ENCODE data around the gene PCDH7. TPM values are rescaled to one million over a fixed set of nuclear protein-coding genes. Genes with fewer than 3 reads are reported as not detected.

Gene PCDH7
- total RNA-seq, 2 experiments from 2014 or later, result not detected

DNA sequence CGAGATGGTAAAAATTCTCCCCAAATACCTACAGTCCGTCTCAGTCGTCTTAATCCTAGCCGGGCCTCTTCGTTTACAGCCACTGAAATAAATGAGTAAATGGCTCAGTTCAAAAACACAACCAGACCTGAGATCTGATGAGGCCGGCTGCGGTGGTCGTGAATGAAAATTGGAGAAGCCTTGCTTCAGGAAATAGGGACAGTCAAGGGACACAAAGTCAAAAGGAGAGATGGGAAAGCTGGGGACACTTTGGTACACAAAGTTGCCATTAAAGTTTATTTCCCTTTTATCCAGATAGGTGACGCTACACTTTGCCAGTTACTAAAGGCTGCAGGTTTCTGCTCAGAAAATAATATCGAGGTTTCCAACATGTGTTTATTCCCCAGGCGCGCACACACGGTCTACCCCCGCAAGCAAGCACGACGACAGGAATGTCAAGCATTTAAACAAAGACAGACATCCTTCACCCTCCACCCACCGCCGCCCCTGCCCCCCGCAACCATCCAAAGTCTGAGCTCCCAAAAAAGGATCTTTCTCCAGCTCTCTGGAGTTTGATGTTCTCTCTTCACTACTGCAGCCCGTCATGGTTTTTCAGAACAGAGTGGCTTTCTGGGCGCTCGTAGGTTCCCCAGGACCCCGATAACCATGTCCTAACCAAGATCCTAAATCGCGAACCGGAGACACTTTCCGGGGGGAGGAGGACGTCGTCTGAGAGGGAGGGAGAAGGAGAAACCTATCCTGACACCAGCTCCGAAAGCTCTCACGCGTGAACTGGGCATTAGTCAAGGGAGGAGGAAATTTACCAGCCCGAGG lies 1.3 kb upstream of the PCDH7 start:
- H3K4me1 ChIP-seq (ENCODE audit: insufficient read depth, low read length, poor library complexity, severe bottlenecking), result no peaks in the 10 kb centered on the region
- no peak for DNase-seq (ENCODE audit: low spot score)
- H3K27ac ChIP-seq (ENCODE audit: low read depth, low read length, poor library complexity, severe bottlenecking), result no peak overlapping the region
- no peaks in the 10 kb centered on the region for H3K9me3 ChIP-seq (ENCODE audit: low read length)
- no peaks in the 10 kb centered on the region for H3K36me3 ChIP-seq (ENCODE audit: insufficient read depth, low read length)
- H4K20me1 ChIP-seq (ENCODE audit: insufficient read depth, low read length), result no peaks in the 10 kb centered on the region
- H2AFZ ChIP-seq (ENCODE audit: low read length), result no peak overlapping the region
- intact Hi-C loops (cut with micrococcal nuclease; ENCODE audit: unreplicated experiment), result no loop called here
- H3K79me2 ChIP-seq (ENCODE audit: insufficient read depth, low read depth, low read length), result no peaks in the 10 kb centered on the region
- TF ChIP-seq, protein P1, sequence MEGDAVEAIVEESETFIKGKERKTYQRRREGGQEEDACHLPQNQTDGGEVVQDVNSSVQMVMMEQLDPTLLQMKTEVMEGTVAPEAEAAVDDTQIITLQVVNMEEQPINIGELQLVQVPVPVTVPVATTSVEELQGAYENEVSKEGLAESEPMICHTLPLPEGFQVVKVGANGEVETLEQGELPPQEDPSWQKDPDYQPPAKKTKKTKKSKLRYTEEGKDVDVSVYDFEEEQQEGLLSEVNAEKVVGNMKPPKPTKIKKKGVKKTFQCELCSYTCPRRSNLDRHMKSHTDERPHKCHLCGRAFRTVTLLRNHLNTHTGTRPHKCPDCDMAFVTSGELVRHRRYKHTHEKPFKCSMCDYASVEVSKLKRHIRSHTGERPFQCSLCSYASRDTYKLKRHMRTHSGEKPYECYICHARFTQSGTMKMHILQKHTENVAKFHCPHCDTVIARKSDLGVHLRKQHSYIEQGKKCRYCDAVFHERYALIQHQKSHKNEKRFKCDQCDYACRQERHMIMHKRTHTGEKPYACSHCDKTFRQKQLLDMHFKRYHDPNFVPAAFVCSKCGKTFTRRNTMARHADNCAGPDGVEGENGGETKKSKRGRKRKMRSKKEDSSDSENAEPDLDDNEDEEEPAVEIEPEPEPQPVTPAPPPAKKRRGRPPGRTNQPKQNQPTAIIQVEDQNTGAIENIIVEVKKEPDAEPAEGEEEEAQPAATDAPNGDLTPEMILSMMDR (conservative IDR thresholded peaks at IDR 0.05; ENCODE audit: low read length), result no peak
- no peak overlapping the region for H3K4me2 ChIP-seq (ENCODE audit: low read length)
- ChIA-PET POLR2A (no interaction called here), CTCF (ENCODE audit: unreplicated experiment) (no interaction called here)
- no peaks in the 10 kb centered on the region for H3K9me2 ChIP-seq (ENCODE audit: insufficient read depth, low read length)
- BruUV-seq (replicated peaks), result no TSS peak
- no peak overlapping the region for H3K4me3 ChIP-seq (ENCODE audit: low read depth, low read length, poor library complexity, severe bottlenecking)

DNA sequence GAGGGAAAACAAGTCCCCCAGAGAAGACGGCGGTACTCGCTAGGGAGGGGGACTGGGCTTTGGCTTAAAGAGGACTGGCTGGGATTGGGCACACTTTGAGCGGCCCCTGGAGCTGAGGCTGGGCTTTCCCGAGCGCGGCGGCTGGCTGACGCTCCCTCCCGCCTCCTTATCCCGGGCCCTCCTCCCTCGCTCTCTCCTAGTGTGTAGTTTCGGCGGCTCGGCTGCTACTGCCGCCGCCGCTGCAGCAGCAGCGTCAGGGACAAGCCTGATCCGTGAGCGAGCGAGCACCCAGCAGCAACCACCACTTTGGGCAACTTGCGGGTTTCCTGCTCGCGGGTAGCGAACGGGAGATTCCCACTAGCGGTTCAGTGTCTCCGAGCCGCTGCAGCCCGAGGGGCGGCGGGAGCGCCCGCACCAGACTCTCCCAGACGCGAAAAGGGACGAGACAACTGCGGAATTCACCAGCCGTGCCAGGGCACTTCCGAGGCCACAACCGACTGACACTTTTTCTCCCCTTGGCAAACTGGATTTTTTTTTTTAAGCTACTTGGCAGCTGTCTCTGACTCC lies 632 bp upstream of the PCDH7 start:
- no peak overlapping the region for H3K27ac ChIP-seq (ENCODE audit: low read depth, low read length, poor library complexity, severe bottlenecking)
- CTCF ChIA-PET (ENCODE audit: unreplicated experiment), result interaction anchor here (0.6 kb wide), 1 partner anchor 628 kb away, joined by 3 read pairs; no protein-coding TSS in a partner anchor
- H4K20me1 ChIP-seq (ENCODE audit: insufficient read depth, low read length), result no peaks in the 10 kb centered on the region
- intact Hi-C loops (cut with micrococcal nuclease; ENCODE audit: unreplicated experiment), result no loop called here
- POLR2A ChIA-PET, result no interaction called here
- DNase-seq (ENCODE audit: low spot score), result no peak
- no peak overlapping the region for H3K4me3 ChIP-seq (ENCODE audit: low read depth, low read length, poor library complexity, severe bottlenecking)
- BruUV-seq (replicated peaks), result no TSS peak
- H3K9me2 ChIP-seq (ENCODE audit: insufficient read depth, low read length), result no peaks in the 10 kb centered on the region
- no peaks in the 10 kb centered on the region for H3K36me3 ChIP-seq (ENCODE audit: insufficient read depth, low read length)
- TF ChIP-seq EZH2phosphoT487 (IDR thresholded peaks at IDR 0.05; ENCODE audit: borderline replicate concordance, low read depth, low read length), result no peak
- TF ChIP-seq, protein P1 (conservative IDR thresholded peaks at IDR 0.05; ENCODE audit: low read length), result no peak
- no peaks in the 10 kb centered on the region for H3K4me1 ChIP-seq (ENCODE audit: insufficient read depth, low read length, poor library complexity, severe bottlenecking)
- no peak overlapping the region for H2AFZ ChIP-seq (ENCODE audit: low read length)
- no peaks in the 10 kb centered on the region for H3K79me2 ChIP-seq (ENCODE audit: insufficient read depth, low read depth, low read length)
- H3K9me3 ChIP-seq (ENCODE audit: low read length), result no peaks in the 10 kb centered on the region
- H3K4me2 ChIP-seq (ENCODE audit: low read length), result no peak overlapping the region

DNA sequence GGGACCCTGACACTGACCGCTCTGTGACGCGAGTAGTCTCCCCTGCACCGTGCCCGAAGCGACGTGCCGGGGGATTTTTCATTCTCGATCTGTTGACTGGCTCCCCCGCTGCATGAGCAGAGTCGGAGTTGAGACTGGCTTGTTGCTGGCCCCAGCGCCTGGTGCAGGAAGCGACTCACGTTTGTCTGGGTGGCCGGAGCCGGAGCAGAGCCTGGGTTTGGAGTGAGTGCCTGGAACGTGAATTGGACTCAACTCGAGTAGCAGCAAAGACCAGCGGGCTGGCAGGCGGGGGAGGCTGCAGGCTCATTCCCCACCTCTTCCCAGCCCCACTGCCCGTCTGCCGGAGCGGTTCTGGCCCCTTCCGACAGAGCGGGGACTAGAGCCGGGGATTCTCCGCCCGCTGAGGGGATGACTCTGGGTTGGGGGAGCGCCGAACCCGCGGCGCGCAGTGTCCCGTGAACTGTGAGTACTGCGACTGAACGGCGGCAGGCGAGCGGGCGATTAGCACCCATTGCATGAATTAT lies 554 bp downstream of the PCDH7 start:
- Histone ChIP-seq H3K4me1 (ENCODE audit: insufficient read depth, low read length, poor library complexity, severe bottlenecking) (no peaks in the 10 kb centered on the region), H3K4me3 (ENCODE audit: low read depth, low read length, poor library complexity, severe bottlenecking) (no peak overlapping the region), H3K9me2 (ENCODE audit: insufficient read depth, low read length) (no peaks in the 10 kb centered on the region), H3K9me3 (ENCODE audit: low read length) (no peaks in the 10 kb centered on the region), H3K4me2 (ENCODE audit: low read length) (no peak overlapping the region), H4K20me1 (ENCODE audit: insufficient read depth, low read length) (no peaks in the 10 kb centered on the region), H3K27ac (ENCODE audit: low read depth, low read length, poor library complexity, severe bottlenecking) (no peak overlapping the region), H3K79me2 (ENCODE audit: insufficient read depth, low read depth, low read length) (no peaks in the 10 kb centered on the region), H2AFZ (ENCODE audit: low read length) (no peak overlapping the region), H3K36me3 (ENCODE audit: insufficient read depth, low read length) (no peaks in the 10 kb centered on the region)
- intact Hi-C loops (cut with micrococcal nuclease; ENCODE audit: unreplicated experiment), result no loop called here
- no peak for DNase-seq (ENCODE audit: low spot score)
- TF ChIP-seq EZH2phosphoT487 (IDR thresholded peaks at IDR 0.05; ENCODE audit: borderline replicate concordance, low read depth, low read length), result no peak
- TF ChIP-seq, protein P1 (conservative IDR thresholded peaks at IDR 0.05; ENCODE audit: low read length), result no peak
- ChIA-PET CTCF (ENCODE audit: unreplicated experiment) (no interaction called here), POLR2A (no interaction called here)
- no TSS peak for BruUV-seq (replicated peaks)

Data from OCI-LY7 (cell line).